Natural killer cell (primary cell): ENCODE data around the gene CA5B. TPM values are rescaled to one million over a fixed set of nuclear protein-coding genes. Genes with fewer than 3 reads are reported as not detected.

Experiments
- ATAC-seq, 3 donors: fragments of 150-1000 bp in 2 of 3; fragments of 200-7000 bp in 1 of 3; cut with Tn5 transposase; 1 replicate in 1 of 3; 2 replicates in 2 of 3; pipeline ENCODE4 v1.10.0; 2021; ENCODE audit warnings: mild to moderate bottlenecking in 2 of 3, moderate library complexity in 2 of 3
- DNase-seq, 2 donors: peaks; one replicate each; pipeline versions ENCODE4 v3.0.0 to v3.0.0-alpha.2; 2013 to 2021; ENCODE audit warnings: mixed read lengths in 1 of 2
- H3K27ac ChIP-seq: one replicate; pipeline ENCODE4 v1.5.1; 2013; ENCODE audit warnings: mild to moderate bottlenecking, low read length
- H3K27me3 ChIP-seq: one replicate; pipeline ENCODE4 v1.6.1; 2013; ENCODE audit warnings: low read length; ENCODE audit not compliant: control insufficient read depth, insufficient read depth
- H3K36me3 ChIP-seq: one replicate; pipeline ENCODE4 v1.6.1; 2013; ENCODE audit warnings: low read length; ENCODE audit not compliant: control insufficient read depth, insufficient read depth
- H3K4me1 ChIP-seq: one replicate; pipeline ENCODE4 v1.6.1; 2013; ENCODE audit warnings: low read length; ENCODE audit not compliant: control insufficient read depth, insufficient read depth
- H3K4me3 ChIP-seq: one replicate; pipeline ENCODE4 v1.5.1; 2013; ENCODE audit warnings: low read length
- H3K9me3 ChIP-seq: one replicate; pipeline ENCODE4 v1.6.1; 2013; ENCODE audit warnings: low read length; ENCODE audit not compliant: control insufficient read depth, insufficient read depth
- H3K27ac Mint-ChIP-seq, 2 donors: one replicate each; pipeline ENCODE4 v1.8.0; 2022; ENCODE audit warnings: mild to moderate bottlenecking in 2 of 2, mixed read lengths in 2 of 2, moderate library complexity in 1 of 2
- H3K27me3 Mint-ChIP-seq, 2 donors: one replicate each; pipeline ENCODE4 v1.8.0; 2022; ENCODE audit warnings: low read depth in 2 of 2, mixed read lengths in 2 of 2
- H3K36me3 Mint-ChIP-seq: one replicate; pipeline ENCODE4 v1.8.0; 2022; ENCODE audit warnings: mixed read lengths
- H3K4me1 Mint-ChIP-seq, 2 donors: one replicate each; pipeline ENCODE4 v1.8.0; 2022; ENCODE audit warnings: mixed read lengths in 2 of 2
- H3K4me3 Mint-ChIP-seq: one replicate; pipeline ENCODE4 v1.8.0; 2022; ENCODE audit warnings: mild to moderate bottlenecking, moderate library complexity, mixed read lengths
- H3K9me3 Mint-ChIP-seq, 2 donors: one replicate each; pipeline ENCODE4 v1.8.0; 2022; ENCODE audit warnings: mixed read lengths in 2 of 2
- CTCF ChIP-seq: fragments of 200-600 bp; IDR thresholded peaks from one replicate; pipeline ENCODE4 v1.8.0; 2022; ENCODE audit warnings: antibody characterized with exemption
- WGBS: methylation state at CpG from one replicate; pipeline ENCODE4 v1.1.7; 2013; ENCODE audit warnings: missing lambda C conversion rate; ENCODE audit not compliant: insufficient coverage; 5-methylcytosine and 5-hydroxymethylcytosine counted together
- intact Hi-C: fragments of 100-400 bp; cut with micrococcal nuclease; formaldehyde crosslinking; loops from one replicate; pipeline ENCODE4 v1.14.2; 2022
- total RNA-seq, 4 donors: library from RNA; stranded (reverse); fragments of 120-200 nt in 1 of 4; gene quantifications; one replicate each; pipeline versions ENCODE4 v1.2.3 to v1.2.4, GENCODE V29; 2013 to 2022

Gene CA5B
- total RNA-seq, 3 donors from 2014 or later (not counting 1 experiment from before 2014, with no cell fraction given): 56.3 to 111 (median 80.5) TPM

DNA sequence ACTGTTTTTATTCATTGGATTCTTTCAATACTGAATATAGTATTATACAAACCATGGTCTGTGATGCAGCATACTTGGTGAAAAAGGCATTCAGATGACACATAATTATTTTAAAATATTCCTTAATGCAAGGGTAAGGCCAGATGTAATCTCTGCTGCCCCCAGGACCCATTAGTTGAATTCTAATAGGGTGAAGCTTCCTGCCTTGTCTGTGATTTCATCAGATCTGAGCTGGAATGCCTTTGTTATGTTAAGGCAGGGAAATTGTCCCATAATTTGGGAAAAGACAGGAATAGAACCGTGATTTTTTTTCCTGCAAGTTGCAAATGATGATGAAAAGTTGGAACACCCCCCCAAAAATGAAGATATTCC lies 78.4 kb downstream of the CA5B start:
- H3K36me3 Mint-ChIP-seq: peaks cover 11% of the 10 kb centered on the region
- peaks cover 22 to 27% of the 10 kb centered on the region in 2 donors for H3K4me1 Mint-ChIP-seq
- no peaks in the 10 kb centered on the region for H3K27me3 Mint-ChIP-seq
- intact Hi-C loops: loop anchor here (2.0 kb wide), 1 partner anchor 38 kb away; the partner anchor contains the start of gene AP1S2
- H3K9me3 ChIP-seq: no peaks in the 10 kb centered on the region
- no peak for TF ChIP-seq CTCF
- no peak for ATAC-seq
- no peak overlapping the region for H3K27ac ChIP-seq
- peak overlapping the region; percentile 57 for H3K27ac Mint-ChIP-seq
- H3K9me3 Mint-ChIP-seq: no peaks in the 10 kb centered on the region
- WGBS: no CpG with 5 or more reads among the region's 1 CpG
- H3K4me3 ChIP-seq: no peak overlapping the region
- H3K4me3 Mint-ChIP-seq: peak overlapping the region; percentile 35
- no peak for DNase-seq
- peaks cover 19% of the 10 kb centered on the region for H3K4me1 ChIP-seq
- H3K36me3 ChIP-seq: peaks cover 26% of the 10 kb centered on the region
- H3K27me3 ChIP-seq: no peaks in the 10 kb centered on the region

DNA sequence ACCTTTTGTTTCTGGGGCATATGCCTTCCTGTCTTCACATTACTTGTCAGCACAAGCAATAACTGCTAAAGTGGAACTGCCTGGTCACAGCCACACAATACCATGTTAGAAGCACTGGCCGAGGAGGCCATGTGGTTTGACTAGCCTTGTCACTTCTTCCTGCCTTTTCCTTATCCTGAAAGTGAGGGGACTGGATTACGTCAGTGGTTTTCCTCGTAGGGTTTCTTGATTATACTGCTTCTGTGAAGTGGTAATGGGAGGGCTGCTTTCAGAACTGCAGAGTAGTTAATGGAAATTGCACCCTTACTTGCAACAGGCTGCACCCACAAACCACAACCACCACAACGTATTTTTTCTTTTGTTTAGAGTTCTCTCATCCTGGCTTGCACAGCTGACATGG lies 78.8 kb downstream of the CA5B start:
- peak overlapping the region; percentile 35 for H3K27ac ChIP-seq
- intact Hi-C loops: loop anchor here (2.0 kb wide), 1 partner anchor 38 kb away; the partner anchor contains the start of gene AP1S2
- ATAC-seq (peak; percentile 63 to 82 (median 69)), DNase-seq (peak; percentile 20 to 68)
- no peak for TF ChIP-seq CTCF
- peak overlapping the region; percentile 57 for H3K27ac Mint-ChIP-seq
- H3K4me1 Mint-ChIP-seq: peaks cover 22 to 27% of the 10 kb centered on the region in 2 donors
- no peak overlapping the region for H3K4me3 ChIP-seq
- H3K27me3 ChIP-seq: no peaks in the 10 kb centered on the region
- H3K36me3 ChIP-seq: peaks cover 26% of the 10 kb centered on the region
- 0% methylated on average over 1 of the region's 4 CpGs for WGBS
- H3K4me1 ChIP-seq: peaks cover 19% of the 10 kb centered on the region
- H3K9me3 ChIP-seq: no peaks in the 10 kb centered on the region
- peak overlapping the region; percentile 81 for H3K4me3 Mint-ChIP-seq
- no peaks in the 10 kb centered on the region for H3K27me3 Mint-ChIP-seq
- H3K36me3 Mint-ChIP-seq: peaks cover 11% of the 10 kb centered on the region
- no peaks in the 10 kb centered on the region for H3K9me3 Mint-ChIP-seq

- H3K36me3 ChIP-seq: peaks cover 19% of the 10 kb centered on the region
- H3K9me3 Mint-ChIP-seq: no peaks in the 10 kb centered on the region
- TF ChIP-seq CTCF: no peak
- no peak for ATAC-seq
- H3K27ac Mint-ChIP-seq: peak overlapping the region; percentile 2 to 41
- no peaks in the 10 kb centered on the region for H3K27me3 ChIP-seq
- intact Hi-C loops: no loop called here
- peaks cover 10% of the 10 kb centered on the region for H3K36me3 Mint-ChIP-seq
- H3K27ac ChIP-seq: no peak overlapping the region
- 90% methylated on average over 9 of the region's 14 CpGs for WGBS
- H3K4me3 ChIP-seq: no peak overlapping the region
- DNase-seq: no peak
- H3K4me3 Mint-ChIP-seq: no peak overlapping the region
- H3K9me3 ChIP-seq: no peaks in the 10 kb centered on the region
- H3K4me1 ChIP-seq: peaks cover 13% of the 10 kb centered on the region
- H3K27me3 Mint-ChIP-seq: no peaks in the 10 kb centered on the region
- peaks cover 15 to 20% of the 10 kb centered on the region in 2 donors for H3K4me1 Mint-ChIP-seq
Measured at GRCh38 chrX:15820106-15821073, 82.3 kb downstream of the CA5B start.
